ENCODE measurements around the gene GLYATL1. TPM values are rescaled to one million over a fixed set of nuclear protein-coding genes. Genes with fewer than 3 reads are reported as not detected.

GLYATL1 gene
- total RNA-seq, 4 donors from 2014 or later, result 0.69 TPM; not detected in 3

DNA sequence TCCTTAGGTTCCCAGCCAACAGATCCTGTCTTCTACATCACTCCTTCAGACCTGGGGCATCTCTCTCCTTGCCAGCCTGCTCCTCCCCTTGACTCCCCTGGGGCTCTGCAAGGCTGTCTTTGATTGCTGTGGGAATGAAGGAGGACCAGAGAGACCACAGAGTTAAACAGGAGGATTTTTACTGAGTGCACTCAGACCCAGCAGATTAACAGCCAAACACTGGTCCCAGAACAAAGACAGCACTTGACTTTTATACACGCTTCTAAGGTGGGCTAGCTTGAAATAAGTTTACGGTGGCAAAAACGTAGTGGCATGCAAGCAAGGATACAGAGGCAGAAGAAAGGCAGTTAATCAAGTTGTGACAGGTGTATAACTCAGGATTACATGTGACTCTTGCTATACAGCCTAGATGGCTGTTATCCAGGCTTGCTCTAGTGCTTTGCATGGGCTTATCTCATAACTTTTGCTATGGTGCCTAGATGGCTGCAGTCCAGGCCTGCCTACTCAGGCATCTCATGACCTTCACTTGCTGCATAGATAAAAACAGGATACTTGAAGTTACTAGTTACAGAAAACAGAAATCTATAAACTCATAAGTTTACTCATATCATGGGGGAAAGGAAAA, 22.0 kb upstream of the GLYATL1 start:
- no peak for ATAC-seq (ENCODE audit: low FRiP score)
- TF ChIP-seq, protein P1, sequence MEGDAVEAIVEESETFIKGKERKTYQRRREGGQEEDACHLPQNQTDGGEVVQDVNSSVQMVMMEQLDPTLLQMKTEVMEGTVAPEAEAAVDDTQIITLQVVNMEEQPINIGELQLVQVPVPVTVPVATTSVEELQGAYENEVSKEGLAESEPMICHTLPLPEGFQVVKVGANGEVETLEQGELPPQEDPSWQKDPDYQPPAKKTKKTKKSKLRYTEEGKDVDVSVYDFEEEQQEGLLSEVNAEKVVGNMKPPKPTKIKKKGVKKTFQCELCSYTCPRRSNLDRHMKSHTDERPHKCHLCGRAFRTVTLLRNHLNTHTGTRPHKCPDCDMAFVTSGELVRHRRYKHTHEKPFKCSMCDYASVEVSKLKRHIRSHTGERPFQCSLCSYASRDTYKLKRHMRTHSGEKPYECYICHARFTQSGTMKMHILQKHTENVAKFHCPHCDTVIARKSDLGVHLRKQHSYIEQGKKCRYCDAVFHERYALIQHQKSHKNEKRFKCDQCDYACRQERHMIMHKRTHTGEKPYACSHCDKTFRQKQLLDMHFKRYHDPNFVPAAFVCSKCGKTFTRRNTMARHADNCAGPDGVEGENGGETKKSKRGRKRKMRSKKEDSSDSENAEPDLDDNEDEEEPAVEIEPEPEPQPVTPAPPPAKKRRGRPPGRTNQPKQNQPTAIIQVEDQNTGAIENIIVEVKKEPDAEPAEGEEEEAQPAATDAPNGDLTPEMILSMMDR (IDR thresholded peaks at IDR 0.05), result no peak
- no peak for DNase-seq (ENCODE audit: low spot score)

DNA sequence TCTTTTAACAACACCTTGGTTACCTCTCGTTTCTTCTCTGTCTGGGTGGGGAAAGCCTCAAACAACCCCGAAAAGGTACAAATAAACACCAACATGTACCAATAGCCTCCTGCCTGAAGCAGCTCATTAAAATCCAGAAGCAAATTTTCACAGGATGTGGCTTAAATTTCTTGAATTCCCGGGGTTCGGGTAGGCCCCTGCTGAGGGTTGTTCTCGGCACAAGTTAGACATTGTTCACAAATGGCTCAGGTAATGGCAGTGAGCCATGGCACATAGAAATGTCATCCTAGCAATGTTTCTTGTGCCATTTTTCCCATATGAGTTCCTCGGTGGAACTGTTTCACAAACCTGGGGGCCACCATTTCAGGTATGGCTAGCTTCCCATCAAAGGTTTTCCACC, 19.7 kb upstream of the GLYATL1 start:
- DNase-seq (ENCODE audit: low spot score) (no peak), ATAC-seq (ENCODE audit: low FRiP score) (no peak)
- TF ChIP-seq, protein P1 (IDR thresholded peaks at IDR 0.05), result no peak

DNA sequence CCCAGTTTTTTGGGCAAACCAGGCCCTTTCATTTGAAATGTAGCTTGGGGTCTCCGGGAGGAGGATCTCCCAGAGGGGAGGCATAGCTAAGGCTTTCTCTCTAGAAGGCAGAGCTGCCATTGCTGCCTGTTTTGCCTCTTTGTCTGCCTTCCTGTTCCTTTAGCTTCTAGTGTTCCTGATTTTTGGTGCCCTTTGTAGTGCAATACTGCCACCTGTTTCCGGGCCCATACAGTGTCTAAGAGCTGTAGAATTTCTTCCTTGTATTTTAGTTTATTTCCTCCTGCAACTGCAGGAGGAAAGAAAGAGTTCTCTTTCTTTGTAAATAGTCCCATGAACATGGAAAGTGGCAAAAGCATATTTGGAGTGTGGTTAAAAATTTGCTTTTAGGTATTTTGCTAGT, 19.3 kb upstream of the GLYATL1 start:
- TF ChIP-seq, protein P1 (IDR thresholded peaks at IDR 0.05), result no peak
- ATAC-seq (ENCODE audit: low FRiP score) (no peak), DNase-seq (ENCODE audit: low spot score) (no peak)

- ATAC-seq (ENCODE audit: low FRiP score), result no peak
Observed at GRCh38 chr11:58921778-58922390, 17.4 kb upstream of the GLYATL1 start.

GRCh38 chr11:58922479-58922878, 16.8 kb upstream of the GLYATL1 start:
- TF ChIP-seq, protein P1 (IDR thresholded peaks at IDR 0.05), result no peak
- no peak for ATAC-seq (ENCODE audit: low FRiP score)
- no peak for DNase-seq (ENCODE audit: low spot score)

More at GRCh38 chr11:58921778-58922390, 17.4 kb upstream of the GLYATL1 start:
- TF ChIP-seq, protein P1 (IDR thresholded peaks at IDR 0.05), result no peak
- DNase-seq (ENCODE audit: low spot score), result no peak

DNA sequence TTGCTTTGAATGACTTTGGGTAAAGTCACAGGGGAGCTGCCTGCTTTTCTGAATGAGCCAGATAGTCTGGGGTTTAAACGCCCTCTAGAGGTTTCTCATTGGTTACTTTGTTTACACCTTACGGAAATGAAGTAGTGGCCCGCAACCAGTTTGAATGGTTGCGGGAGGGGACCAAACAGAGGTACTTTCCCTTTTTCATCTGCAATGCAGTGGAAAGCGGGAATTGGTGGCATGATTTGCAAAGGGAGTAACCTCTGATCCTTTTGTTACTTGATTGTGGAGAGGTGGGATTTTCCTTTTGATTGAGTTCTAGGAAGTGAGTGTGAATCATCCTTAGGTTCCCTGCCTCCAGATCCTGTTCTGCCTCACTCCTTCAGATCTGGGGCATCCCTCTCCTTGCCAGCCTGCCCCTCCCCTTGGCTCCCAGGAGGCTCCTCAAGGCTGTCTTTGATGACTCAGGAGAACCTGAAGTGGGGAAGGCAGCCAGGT, 15.9 kb upstream of the GLYATL1 start:
- ATAC-seq (ENCODE audit: low FRiP score), result peak; percentile 91
- DNase-seq (ENCODE audit: low spot score), result no peak
- TF ChIP-seq, protein P1 (IDR thresholded peaks at IDR 0.05), result no peak

GRCh38 chr11:58924230-58924629, 15.1 kb upstream of the GLYATL1 start:
- ATAC-seq (ENCODE audit: low FRiP score), result no peak
- DNase-seq (ENCODE audit: low spot score), result no peak
- TF ChIP-seq, protein P1 (IDR thresholded peaks at IDR 0.05), result no peak

All from omental fat pad (tissue), 4 donors.